KBM-7 (cell line): Measurements from ENCODE around the gene RAB31.

ENCODE experiments used
- DNase-seq: peaks from one replicate; pipeline ENCODE4 v3.0.0-alpha.2; 2015
- in situ Hi-C: fragments of 300-500 bp; cut with MboI; formaldehyde crosslinking; loops from 2 replicates; pipeline ENCODE4 v1.14.3; 2020; ENCODE audit warnings: low sequenced_read_pairs, low pct_unique_long_range_greater_than_20kb, mixed read lengths

Gene RAB31

GRCh38 chr18:9910071-9910470 lies 202.0 kb downstream of the RAB31 start:
- no peak for DNase-seq
- in situ Hi-C loops: no loop called here

DNA sequence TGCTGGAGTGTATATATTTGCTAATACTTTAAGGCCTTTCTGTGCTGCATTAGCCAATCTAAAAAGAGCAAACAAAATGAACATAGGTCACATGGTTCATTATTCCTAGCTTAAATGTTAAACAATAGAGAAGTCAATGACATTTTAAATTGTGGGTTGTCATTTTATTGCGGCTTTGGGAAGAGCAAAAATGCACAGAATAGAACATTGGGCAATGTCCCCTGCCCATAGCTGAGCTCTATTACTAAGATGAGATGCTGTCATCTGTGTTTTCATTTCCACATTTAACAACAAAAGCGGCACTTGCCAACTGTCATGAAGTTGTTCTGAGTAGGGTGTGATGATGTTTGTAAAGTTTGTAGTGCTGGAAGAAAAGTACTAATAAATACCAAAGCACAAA lies 202.6 kb downstream of the RAB31 start:
- no peak for DNase-seq
- in situ Hi-C loops: no loop called here

DNA sequence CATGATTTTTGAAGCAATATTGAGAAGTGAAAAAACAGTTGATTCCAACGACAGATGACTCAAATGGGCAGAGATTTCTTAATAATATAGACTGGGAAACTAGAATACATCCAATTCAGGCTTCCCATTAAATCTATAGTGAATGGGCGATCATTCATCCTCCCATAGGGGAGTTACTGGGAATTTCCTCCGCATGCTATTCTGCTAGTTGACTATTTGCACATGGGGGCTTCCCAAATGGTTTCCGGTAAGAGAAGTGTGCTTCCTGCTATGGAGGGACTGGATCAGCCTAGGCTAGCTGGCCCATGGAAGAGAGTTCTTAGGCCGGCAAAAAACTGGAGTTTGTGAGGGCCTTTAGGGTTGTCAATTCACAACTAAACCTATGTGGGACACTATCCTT lies 203.1 kb downstream of the RAB31 start:
- no peak for DNase-seq
- in situ Hi-C loops: no loop called here
